SK-N-SH treated with all-trans-retinoic acid at 6 μM for 48 hours (cell line): ENCODE measurements around the gene BOK.

ENCODE experiments used
- ARNTL ChIP-seq: fragments of 450-650 bp; formaldehyde crosslinking; IDR thresholded peaks from 2 replicates; pipeline ENCODE4 v1.5.0; 2020; ENCODE audit warnings: low read depth, mild to moderate bottlenecking, moderate library complexity, borderline replicate concordance
- ESRRG ChIP-seq: fragments of 250-450 bp; sonication (Bioruptor Pico); IDR thresholded peaks from 2 replicates; pipeline ENCODE4 v1.6.1; 2021; ENCODE audit warnings: mild to moderate bottlenecking
- OSR1 ChIP-seq: fragments of 250-450 bp; sonication (Bioruptor Pico); IDR thresholded peaks from 2 replicates; pipeline ENCODE4 v1.8.0; 2022; ENCODE audit warnings: moderate library complexity, mild to moderate bottlenecking, inconsistent platforms
- PPARA ChIP-seq: fragments of 250-450 bp; sonication (Bioruptor Pico); IDR thresholded peaks from 2 replicates; pipeline ENCODE4 v1.5.0; 2020; ENCODE audit warnings: mild to moderate bottlenecking, borderline replicate concordance
- TCF4 ChIP-seq: fragments of 250-450 bp; sonication (Bioruptor Pico); IDR thresholded peaks from 2 replicates; pipeline ENCODE4 v1.8.0; 2021; ENCODE audit warnings: mild to moderate bottlenecking, moderate library complexity, borderline replicate concordance
- ZC3H10 ChIP-seq: fragments of 250-450 bp; sonication (Bioruptor Pico); IDR thresholded peaks from 2 replicates; pipeline ENCODE4 v1.5.1; 2021; ENCODE audit warnings: mild to moderate bottlenecking, moderate library complexity
- ZFP3 ChIP-seq: fragments of 250-450 bp; sonication (Bioruptor Pico); IDR thresholded peaks from 2 replicates; pipeline ENCODE4 v1.5.0; 2020; ENCODE audit warnings: mild to moderate bottlenecking, moderate library complexity
- ZFP30 ChIP-seq: fragments of 450-650 bp; formaldehyde crosslinking; IDR thresholded peaks from 2 replicates; pipeline ENCODE4 v1.5.0; 2022; ENCODE audit warnings: mild to moderate bottlenecking, moderate library complexity
- ZNF70 ChIP-seq: fragments of 450-650 bp; formaldehyde crosslinking; IDR thresholded peaks from 2 replicates; pipeline ENCODE4 v1.5.0; 2020; ENCODE audit warnings: mild to moderate bottlenecking, moderate library complexity
- TF ChIP-seq, protein P1 (sequence below): fragments of 250-450 bp; sonication (Bioruptor Pico); IDR thresholded peaks from 2 replicates; pipeline ENCODE4 v1.8.0; 2020; ENCODE audit warnings: mild to moderate bottlenecking, moderate library complexity, borderline replicate concordance
- TF ChIP-seq, protein P2 (sequence below): fragments of 250-450 bp; sonication (Bioruptor Pico); IDR thresholded peaks from 2 replicates; pipeline ENCODE4 v1.8.0; 2021; ENCODE audit warnings: low read depth, mild to moderate bottlenecking, moderate library complexity, borderline replicate concordance
- TF ChIP-seq, protein P3 (sequence below): fragments of 250-450 bp; sonication (Bioruptor Pico); IDR thresholded peaks from 2 replicates; pipeline ENCODE4 v1.5.1; 2020; ENCODE audit warnings: low read depth, mild to moderate bottlenecking, moderate library complexity

DNA sequence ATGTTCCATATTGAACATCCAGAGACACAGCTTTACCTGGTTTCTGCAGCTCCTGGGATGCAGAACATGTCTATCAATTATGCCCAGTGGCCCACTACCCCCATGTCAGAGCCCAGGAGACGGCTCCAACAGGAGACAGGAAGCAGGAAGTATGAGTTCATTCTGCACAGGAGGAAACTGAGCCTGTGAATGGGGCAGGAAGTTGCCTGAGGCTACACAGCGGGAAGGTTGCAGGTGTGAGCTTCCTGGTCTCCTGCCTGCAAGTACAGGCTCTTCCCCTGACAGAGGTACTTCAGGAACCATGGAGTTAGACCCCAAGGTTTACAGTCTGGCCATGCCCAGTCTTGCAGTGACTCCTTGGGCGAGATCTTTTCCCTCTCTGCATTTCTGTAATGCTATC, 2.8 kb upstream of the BOK start:
- TF ChIP-seq PPARA (CRISPR knock-in tag) (no peak), ZC3H10 (no peak), ARNTL (CRISPR knock-in tag) (no peak), ZFP3 (CRISPR knock-in tag) (no peak), ZFP30 (CRISPR knock-in tag) (no peak), ESRRG (no peak), OSR1 (no peak), TCF4 (CRISPR knock-in tag) (no peak), ZNF70 (no peak)
- TF ChIP-seq, protein P1, sequence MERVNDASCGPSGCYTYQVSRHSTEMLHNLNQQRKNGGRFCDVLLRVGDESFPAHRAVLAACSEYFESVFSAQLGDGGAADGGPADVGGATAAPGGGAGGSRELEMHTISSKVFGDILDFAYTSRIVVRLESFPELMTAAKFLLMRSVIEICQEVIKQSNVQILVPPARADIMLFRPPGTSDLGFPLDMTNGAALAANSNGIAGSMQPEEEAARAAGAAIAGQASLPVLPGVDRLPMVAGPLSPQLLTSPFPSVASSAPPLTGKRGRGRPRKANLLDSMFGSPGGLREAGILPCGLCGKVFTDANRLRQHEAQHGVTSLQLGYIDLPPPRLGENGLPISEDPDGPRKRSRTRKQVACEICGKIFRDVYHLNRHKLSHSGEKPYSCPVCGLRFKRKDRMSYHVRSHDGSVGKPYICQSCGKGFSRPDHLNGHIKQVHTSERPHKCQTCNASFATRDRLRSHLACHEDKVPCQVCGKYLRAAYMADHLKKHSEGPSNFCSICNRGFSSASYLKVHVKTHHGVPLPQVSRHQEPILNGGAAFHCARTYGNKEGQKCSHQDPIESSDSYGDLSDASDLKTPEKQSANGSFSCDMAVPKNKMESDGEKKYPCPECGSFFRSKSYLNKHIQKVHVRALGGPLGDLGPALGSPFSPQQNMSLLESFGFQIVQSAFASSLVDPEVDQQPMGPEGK = no peak
- TF ChIP-seq, protein P2, sequence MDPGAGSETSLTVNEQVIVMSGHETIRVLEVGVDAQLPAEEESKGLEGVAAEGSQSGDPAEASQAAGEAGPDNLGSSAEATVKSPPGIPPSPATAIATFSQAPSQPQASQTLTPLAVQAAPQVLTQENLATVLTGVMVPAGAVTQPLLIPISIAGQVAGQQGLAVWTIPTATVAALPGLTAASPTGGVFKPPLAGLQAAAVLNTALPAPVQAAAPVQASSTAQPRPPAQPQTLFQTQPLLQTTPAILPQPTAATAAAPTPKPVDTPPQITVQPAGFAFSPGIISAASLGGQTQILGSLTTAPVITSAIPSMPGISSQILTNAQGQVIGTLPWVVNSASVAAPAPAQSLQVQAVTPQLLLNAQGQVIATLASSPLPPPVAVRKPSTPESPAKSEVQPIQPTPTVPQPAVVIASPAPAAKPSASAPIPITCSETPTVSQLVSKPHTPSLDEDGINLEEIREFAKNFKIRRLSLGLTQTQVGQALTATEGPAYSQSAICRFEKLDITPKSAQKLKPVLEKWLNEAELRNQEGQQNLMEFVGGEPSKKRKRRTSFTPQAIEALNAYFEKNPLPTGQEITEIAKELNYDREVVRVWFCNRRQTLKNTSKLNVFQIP = no peak
- TF ChIP-seq, protein P3, sequence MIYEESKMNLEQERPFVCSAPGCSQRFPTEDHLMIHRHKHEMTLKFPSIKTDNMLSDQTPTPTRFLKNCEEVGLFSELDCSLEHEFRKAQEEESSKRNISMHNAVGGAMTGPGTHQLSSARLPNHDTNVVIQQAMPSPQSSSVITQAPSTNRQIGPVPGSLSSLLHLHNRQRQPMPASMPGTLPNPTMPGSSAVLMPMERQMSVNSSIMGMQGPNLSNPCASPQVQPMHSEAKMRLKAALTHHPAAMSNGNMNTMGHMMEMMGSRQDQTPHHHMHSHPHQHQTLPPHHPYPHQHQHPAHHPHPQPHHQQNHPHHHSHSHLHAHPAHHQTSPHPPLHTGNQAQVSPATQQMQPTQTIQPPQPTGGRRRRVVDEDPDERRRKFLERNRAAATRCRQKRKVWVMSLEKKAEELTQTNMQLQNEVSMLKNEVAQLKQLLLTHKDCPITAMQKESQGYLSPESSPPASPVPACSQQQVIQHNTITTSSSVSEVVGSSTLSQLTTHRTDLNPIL (CRISPR knock-in tag) = no peak
